H1 (cell line): ENCODE data around the gene AUH. TPM values are rescaled to one million over a fixed set of nuclear protein-coding genes. Genes with fewer than 3 reads are reported as not detected.

Source experiments
- CTCF ChIA-PET: fragments of 300-600 bp; sonication (Branson Sonifier 250); formaldehyde crosslinking; loops from one replicate; lab custom pipeline; 2021; ENCODE audit not compliant: partially characterized antibody; lab: Charles Lee
- POLR2A ChIA-PET: fragments of 300-600 bp; sonication (Branson Sonifier 250); formaldehyde crosslinking; loops from one replicate; lab custom pipeline; 2021; ENCODE audit warnings: inconsistent platforms; ENCODE audit not compliant: partially characterized antibody; lab: Charles Lee
- DNase-seq, 2 experiments: peaks; one replicate each; pipeline versions ENCODE4 v3.0.0 to v3.0.0-alpha.2; 2010 to 2022; ENCODE audit warnings: low spot score in 2 of 2, low read depth in 1 of 2, mixed read lengths in 1 of 2
- FAIRE-seq: peaks from 2 replicates; lab custom pipeline; 2011; peaks lifted over from hg19 to GRCh38; lab: Jason Lieb, UNC
- H2AFZ ChIP-seq: 2 replicates; pipeline ENCODE4 v1.8.1; 2012; ENCODE audit warnings: low read length, inconsistent platforms
- H2AK5ac ChIP-seq: 2 replicates; pipeline ENCODE4 v1.6.1; 2013; ENCODE audit warnings: low read depth, low read length
- H2BK120ac ChIP-seq: replicated peaks from 2 replicates; pipeline ENCODE3; 2013; ENCODE audit warnings: low read depth, low read length, inconsistent platforms
- H2BK12ac ChIP-seq: 2 replicates; pipeline ENCODE4 v1.6.1; 2013; ENCODE audit warnings: low read depth, low read length
- H2BK15ac ChIP-seq: 2 replicates; pipeline ENCODE4 v1.6.1; 2013; ENCODE audit warnings: low read length
- H2BK20ac ChIP-seq: 2 replicates; pipeline ENCODE4 v1.6.1; 2013; ENCODE audit warnings: low read length
- H2BK5ac ChIP-seq: 2 replicates; pipeline ENCODE4 v1.6.1; 2013; ENCODE audit warnings: low read depth, low read length
- H3K14ac ChIP-seq: 2 replicates; pipeline ENCODE4 v1.6.1; 2013; ENCODE audit warnings: inconsistent platforms; ENCODE audit not compliant: insufficient read length
- H3K18ac ChIP-seq: 2 replicates; pipeline ENCODE4 v1.6.1; 2013; ENCODE audit warnings: low read length; ENCODE audit errors: extremely low read depth
- H3K23ac ChIP-seq: 2 replicates; pipeline ENCODE4 v1.6.1; 2013; ENCODE audit warnings: inconsistent platforms; ENCODE audit not compliant: insufficient read length
- H3K23me2 ChIP-seq: 2 replicates; pipeline ENCODE4 v1.6.1; 2013; ENCODE audit warnings: low read depth, low read length
- H3K27ac ChIP-seq: 2 replicates; pipeline ENCODE4 v1.6.1; 2011; ENCODE audit warnings: low read depth, low read length, inconsistent platforms
- H3K27me3 ChIP-seq, 4 experiments: replicated peaks in 1 of 4; 1 replicate in 1 of 4; 2 replicates in 3 of 4; pipeline versions ENCODE4 v1.6.1 to v1.8.1; 2011 to 2013; ENCODE audit warnings: low read length in 3 of 4, mild to moderate bottlenecking in 3 of 4, inconsistent platforms in 2 of 4, mixed read lengths in 2 of 4, moderate library complexity in 1 of 4; ENCODE audit not compliant: control insufficient read depth in 3 of 4, insufficient read depth in 3 of 4; ENCODE audit errors: extremely low read depth in 1 of 4
- H3K36me3 ChIP-seq, 4 experiments: 2 replicates each; pipeline versions ENCODE4 v1.6.1 to v1.8.1; 2011 to 2013; ENCODE audit warnings: mild to moderate bottlenecking in 4 of 4, low read length in 3 of 4, moderate library complexity in 2 of 4, control low read depth in 1 of 4, inconsistent platforms in 1 of 4; ENCODE audit not compliant: insufficient read depth in 4 of 4, control insufficient read depth in 2 of 4
- H3K4ac ChIP-seq: replicated peaks from 2 replicates; pipeline ENCODE3; 2013; ENCODE audit warnings: low read length, low read depth, mixed read lengths, inconsistent platforms; ENCODE audit not compliant: insufficient read length
- H3K4me1 ChIP-seq, 4 experiments: replicated peaks in 1 of 4; 1 replicate in 1 of 4; 2 replicates in 3 of 4; pipeline versions ENCODE4 v1.6.1 to v1.8.1; 2011 to 2013; ENCODE audit warnings: low read length in 3 of 4, inconsistent platforms in 2 of 4, mixed read lengths in 1 of 4; ENCODE audit not compliant: insufficient read depth in 4 of 4, control insufficient read depth in 3 of 4
- H3K4me2 ChIP-seq, 2 experiments: 2 replicates each; pipeline versions ENCODE4 v1.6.1 to v1.8.1; 2011 to 2013; ENCODE audit warnings: low read depth in 2 of 2, low read length in 2 of 2, control low read depth in 1 of 2, inconsistent platforms in 1 of 2, mild to moderate bottlenecking in 1 of 2; ENCODE audit not compliant: insufficient read depth in 1 of 2
- H3K4me3 ChIP-seq, 4 experiments: fragments of 200-600, 300-600 bp in 1 of 4; sonication (generic), shearing (Covaris generic), sonication (Bioruptor Twin) in 1 of 4; 2 replicates each; pipeline versions ENCODE4 v1.5.1 to v1.8.1; 2011 to 2016; ENCODE audit warnings: low read length in 4 of 4, low read depth in 3 of 4, control low read depth in 2 of 4, inconsistent platforms in 2 of 4, mild to moderate bottlenecking in 2 of 4, mixed read lengths in 1 of 4, moderate library complexity in 1 of 4; ENCODE audit not compliant: insufficient read depth in 2 of 4; ENCODE audit errors: extremely low read depth in 1 of 4
- H3K56ac ChIP-seq: replicated peaks from 2 replicates; pipeline ENCODE3; 2013; ENCODE audit warnings: low read depth, mild to moderate bottlenecking, mixed read lengths, low read length, inconsistent platforms; ENCODE audit not compliant: insufficient read length
- H3K79me1 ChIP-seq: 2 replicates; pipeline ENCODE4 v1.6.1; 2013; ENCODE audit warnings: low read depth, low read length, control low read depth
- H3K79me2 ChIP-seq, 2 experiments: 2 replicates each; pipeline versions ENCODE4 v1.6.1 to v1.8.1; 2012 to 2013; ENCODE audit warnings: low read length in 2 of 2, mild to moderate bottlenecking in 2 of 2, inconsistent platforms in 1 of 2; ENCODE audit not compliant: insufficient read depth in 2 of 2, control insufficient read depth in 1 of 2
- H3K9ac ChIP-seq, 4 experiments: replicated peaks in 1 of 4; 1 replicate in 1 of 4; 2 replicates in 3 of 4; pipeline versions ENCODE4 v1.6.1 to v1.8.1; 2011 to 2013; ENCODE audit warnings: low read depth in 3 of 4, low read length in 3 of 4, control low read depth in 2 of 4, mild to moderate bottlenecking in 2 of 4, moderate library complexity in 2 of 4, inconsistent platforms in 1 of 4; ENCODE audit errors: extremely low read depth in 1 of 4
- H3K9me3 ChIP-seq, 2 experiments: 2 replicates each; pipeline versions ENCODE4 v1.6.1 to v1.8.1; 2012 to 2013; ENCODE audit warnings: mild to moderate bottlenecking in 2 of 2, moderate library complexity in 2 of 2, control low read depth in 1 of 2, inconsistent platforms in 1 of 2, low read depth in 1 of 2, low read length in 1 of 2, mixed read lengths in 1 of 2; ENCODE audit not compliant: insufficient read depth in 2 of 2
- H4K20me1 ChIP-seq, 2 experiments: replicated peaks in 1 of 2; 2 replicates each; pipeline versions ENCODE3 to v1.8.1; 2011 to 2013; ENCODE audit warnings: inconsistent platforms in 2 of 2, low read length in 2 of 2, mild to moderate bottlenecking in 1 of 2; ENCODE audit not compliant: insufficient read depth in 2 of 2, control insufficient read depth in 1 of 2
- H4K5ac ChIP-seq: 2 replicates; pipeline ENCODE4 v1.6.1; 2013; ENCODE audit warnings: low read length, low read depth, mixed read lengths, inconsistent platforms; ENCODE audit not compliant: insufficient read length
- H4K8ac ChIP-seq: 2 replicates; pipeline ENCODE4 v1.8.0; 2013; ENCODE audit warnings: mild to moderate bottlenecking, moderate library complexity, low read length, inconsistent platforms; ENCODE audit not compliant: insufficient read depth; ENCODE audit errors: extremely low read depth
- H4K91ac ChIP-seq: replicated peaks from 2 replicates; pipeline ENCODE3; 2013; ENCODE audit warnings: low read length, mixed read lengths, inconsistent platforms; ENCODE audit not compliant: insufficient read length
- CEBPB ChIP-seq: IDR thresholded peaks from 2 replicates; pipeline ENCODE4 v1.6.1; 2012; ENCODE audit warnings: low read depth, low read length
- CTCF ChIP-seq, 3 experiments: IDR thresholded peaks; 1 replicate in 2 of 3; 2 replicates in 1 of 3; pipeline versions ENCODE4 v1.5.1 to v1.6.1; 2011; ENCODE audit warnings: low read length in 3 of 3, mild to moderate bottlenecking in 3 of 3, inconsistent platforms in 2 of 3, low read depth in 1 of 3, moderate library complexity in 1 of 3; ENCODE audit not compliant: insufficient read depth in 1 of 3; ENCODE audit errors: control extremely low read depth in 1 of 3
- EP300 ChIP-seq, 2 experiments: IDR thresholded peaks; 1 replicate in 1 of 2; 2 replicates in 1 of 2; pipeline ENCODE4 v1.6.1; 2011 to 2012; ENCODE audit warnings: low read depth in 2 of 2, low read length in 2 of 2, mild to moderate bottlenecking in 2 of 2, borderline replicate concordance in 1 of 2, inconsistent platforms in 1 of 2, moderate library complexity in 1 of 2
- GABPA ChIP-seq: IDR thresholded peaks from 2 replicates; pipeline ENCODE4 v1.6.1; 2011; ENCODE audit warnings: mild to moderate bottlenecking, low read length, moderate library complexity, borderline replicate concordance; ENCODE audit not compliant: insufficient read depth
- GTF2F1 ChIP-seq: IDR thresholded peaks from 2 replicates; pipeline ENCODE4 v1.6.1; 2012; ENCODE audit warnings: low read depth, low read length, improper control_type of control experiment, borderline replicate concordance
- HDAC6 ChIP-seq: IDR thresholded peaks from one replicate; pipeline ENCODE4 v1.7.1; 2012; ENCODE audit warnings: low read depth, mild to moderate bottlenecking, inconsistent platforms, low read length, moderate library complexity
- KDM5A ChIP-seq: fragments of 200-600 bp; IDR thresholded peaks from 2 replicates; pipeline ENCODE4 v1.7.1; 2012; ENCODE audit warnings: mild to moderate bottlenecking, low read length, inconsistent platforms, mixed read lengths
- PHF8 ChIP-seq: fragments of 200-600 bp; sonication (generic); conservative IDR thresholded peaks from 2 replicates; pipeline ENCODE4 v1.7.1; 2012; ENCODE audit warnings: low read depth, mild to moderate bottlenecking, inconsistent platforms, low read length, moderate library complexity
- RNF2 ChIP-seq: fragments of 200-900, 300-1000 bp; sonication (generic); IDR thresholded peaks from 2 replicates; pipeline ENCODE4 v1.7.1; 2016; ENCODE audit warnings: borderline replicate concordance, low read depth, mild to moderate bottlenecking, antibody characterized with exemption, low read length; ENCODE audit not compliant: poor library complexity, severe bottlenecking; ENCODE audit errors: missing control alignments
- SAP30 ChIP-seq: fragments of 300-600 bp; sonication (generic); IDR thresholded peaks from 2 replicates; pipeline ENCODE4 v1.7.1; 2012; ENCODE audit warnings: low read length, moderate library complexity, mild to moderate bottlenecking, inconsistent platforms; ENCODE audit not compliant: insufficient read depth, insufficient replicate concordance
- TAF7 ChIP-seq: optimal IDR thresholded peaks from 2 replicates; pipeline ENCODE3; 2011; ENCODE audit warnings: low read depth, mild to moderate bottlenecking, inconsistent platforms, low read length, moderate library complexity, borderline replicate concordance
- WGBS, 2 experiments: shearing (Covaris generic) in 1 of 2; methylation state at CpG; one replicate each; pipeline versions ENCODE4 v1.1.6 to v1.1.7; 2013 to 2015; ENCODE audit warnings: low lambda C conversion rate in 2 of 2, mixed read lengths in 2 of 2, inconsistent platforms in 1 of 2, low coverage in 1 of 2, missing lambda C conversion rate in 1 of 2; ENCODE audit not compliant: insufficient replicate concordance in 2 of 2, insufficient coverage in 1 of 2, insufficient read length in 1 of 2; ENCODE audit errors: extremely low coverage in 1 of 2, missing lambda C conversion rate in 1 of 2; 5-methylcytosine and 5-hydroxymethylcytosine counted together
- polyA plus RNA-seq, 7 experiments: library from polyadenylated mRNA; depleted of rRNA in 3 of 7; stranded (reverse) in 5 of 7; unstranded in 2 of 7; fragments of >200 nt in 5 of 7; fragments of 200-250 nt in 2 of 7; gene quantifications; 1 replicate in 5 of 7; 2 replicates in 1 of 7; 4 replicates in 1 of 7; pipeline versions ENCODE4 v1.2.1 to v1.2.3, GENCODE V29; 2011 to 2013; ENCODE audit warnings: missing spikeins in 2 of 7, mixed read lengths in 2 of 7
- total RNA-seq: library from RNA; stranded (reverse); fragmentation: NEBNext Ultra II Directional; extraction: Animal tissue kit (Norgen Biotek cat#: 25700); gene quantifications from 2 replicates; pipeline ENCODE4 v1.2.1, GENCODE V29; 2021

Gene AUH
- total and polyA plus RNA-seq, 2 of the 8 experiments (the other 6 are each of a cell fraction or from before 2014, with no cell fraction given): 5.8 to 21.9 TPM

GRCh38 chr9:91256235-91256634 lies 105.5 kb downstream of the AUH start:
- no peak overlapping the region for H3K23ac ChIP-seq
- no peak overlapping the region for H3K4ac ChIP-seq
- H4K91ac ChIP-seq: no peak overlapping the region
- H3K79me1 ChIP-seq: no peaks in the 10 kb centered on the region
- H2BK12ac ChIP-seq: no peak overlapping the region
- no peak overlapping the region for H2AK5ac ChIP-seq
- H3K4me1 ChIP-seq: no peaks in the 10 kb centered on the region
- WGBS, 2 experiments: 98% methylated on average over 3 of the region's 3 CpGs; no CpG with 5 or more reads in 1 of the 2 experiments
- no peak overlapping the region for H4K5ac ChIP-seq
- no peak overlapping the region for H3K14ac ChIP-seq
- no peaks in the 10 kb centered on the region for H4K20me1 ChIP-seq
- H3K4me2 ChIP-seq: no peak overlapping the region
- H3K36me3 ChIP-seq: no peaks in the 10 kb centered on the region
- DNase-seq (no peak), FAIRE-seq (no peak)
- no peak overlapping the region for H3K27ac ChIP-seq
- CTCF ChIA-PET: interaction anchor here (0.8 to 1.3 kb wide), 2 partner anchors 167 to 223 kb away, joined by 3 to 5 read pairs; no protein-coding TSS in a partner anchor
- no peak overlapping the region for H2BK120ac ChIP-seq
- no peak overlapping the region for H3K4me3 ChIP-seq
- no peak overlapping the region for H3K56ac ChIP-seq
- H3K9ac ChIP-seq: no peak overlapping the region
- H3K9me3 ChIP-seq: no peaks in the 10 kb centered on the region
- POLR2A ChIA-PET: no interaction called here
- H2BK20ac ChIP-seq: no peak overlapping the region
- H2AFZ ChIP-seq: no peak overlapping the region
- H3K23me2 ChIP-seq: no peaks in the 10 kb centered on the region
- H4K8ac ChIP-seq: no peak overlapping the region
- H2BK15ac ChIP-seq: no peak overlapping the region
- H2BK5ac ChIP-seq: no peak overlapping the region
- H3K27me3 ChIP-seq: no peaks in the 10 kb centered on the region
- H3K18ac ChIP-seq: no peak overlapping the region
- H3K79me2 ChIP-seq: no peaks in the 10 kb centered on the region
- TF ChIP-seq PHF8: no peak
- TF ChIP-seq EP300 (IDR thresholded peaks at IDR 0.05; ENCODE audit: borderline replicate concordance in 1 of 2, low read depth in 2 of 2, low read length in 2 of 2): no peak
- no peak for TF ChIP-seq GABPA
- TF ChIP-seq RNF2: no peak
- no peak for TF ChIP-seq KDM5A
- TF ChIP-seq TAF7: no peak
- TF ChIP-seq CTCF (IDR thresholded peaks at IDR 0.05; ENCODE audit: control extremely low read depth in 1 of 3, insufficient read depth in 1 of 3, low read depth in 1 of 3, low read length in 3 of 3): no peak
- no peak for TF ChIP-seq HDAC6
- no peak for TF ChIP-seq SAP30
- TF ChIP-seq CEBPB: no peak
- no peak for TF ChIP-seq GTF2F1
